Lung (tissue), 12 donors: ENCODE measurements around the gene KCND3. TPM values are rescaled to one million over a fixed set of nuclear protein-coding genes. Genes with fewer than 3 reads are reported as not detected.

Experiments used
- ATAC-seq: fragments of 200-7000 bp; cut with Tn5 transposase; one replicate; pipeline ENCODE4 v1.9.1; 2020; ENCODE audit warnings: moderate number of reproducible peaks; ENCODE audit not compliant: insufficient read depth, low FRiP score
- DNase-seq, 3 donors: peaks; one replicate each; pipeline ENCODE4 v3.0.0-alpha.2; 2013 to 2017
- H3K27ac ChIP-seq, 2 donors: one replicate each; pipeline ENCODE4 v1.5.1; 2013; ENCODE audit warnings: mild to moderate bottlenecking in 2 of 2, moderate library complexity in 2 of 2, control low read depth in 1 of 2, inconsistent platforms in 1 of 2, low read depth in 1 of 2, low read length in 1 of 2
- H3K27me3 ChIP-seq, 3 donors: one replicate each; pipeline ENCODE4 v1.5.1; 2013; ENCODE audit warnings: low read length in 2 of 3; ENCODE audit not compliant: control insufficient read depth in 3 of 3, insufficient read depth in 3 of 3
- H3K36me3 ChIP-seq, 4 donors: one replicate each; pipeline ENCODE4 v1.5.1; 2013; ENCODE audit warnings: low read length in 4 of 4, mild to moderate bottlenecking in 1 of 4, moderate library complexity in 1 of 4; ENCODE audit not compliant: control insufficient read depth in 4 of 4, insufficient read depth in 4 of 4
- H3K4me1 ChIP-seq, 5 donors: one replicate each; pipeline ENCODE4 v1.5.1; 2013; ENCODE audit warnings: low read length in 5 of 5, mild to moderate bottlenecking in 2 of 5, moderate library complexity in 1 of 5; ENCODE audit not compliant: control insufficient read depth in 5 of 5, insufficient read depth in 5 of 5
- H3K4me3 ChIP-seq: one replicate; pipeline ENCODE4 v1.5.1; 2013; ENCODE audit warnings: mild to moderate bottlenecking, control low read depth, moderate library complexity
- H3K9ac ChIP-seq, 2 donors: one replicate each; pipeline ENCODE4 v1.5.1; 2013; ENCODE audit warnings: low read length in 2 of 2, control low read depth in 1 of 2; ENCODE audit not compliant: insufficient read depth in 1 of 2
- H3K9me3 ChIP-seq, 4 donors: one replicate each; pipeline ENCODE4 v1.5.1; 2013; ENCODE audit warnings: low read length in 3 of 4, mild to moderate bottlenecking in 1 of 4, moderate library complexity in 1 of 4; ENCODE audit not compliant: control insufficient read depth in 4 of 4, insufficient read depth in 3 of 4
- WGBS, 2 donors: extraction: QIAGEN DNeasy Blood & Tissue Kit; methylation state at CpG; one replicate each; pipeline ENCODE4 v1.1.7; 2013; 5-methylcytosine and 5-hydroxymethylcytosine counted together
- polyA plus RNA-seq, 2 donors: library from polyadenylated mRNA; stranded (reverse); fragments of 200-250 nt; gene quantifications; one replicate each; pipeline ENCODE4 v1.2.1, GENCODE V29; 2013
- total RNA-seq, 2 donors: library from RNA; depleted of rRNA in 1 of 2; stranded (reverse); fragments of >200 nt in 1 of 2; gene quantifications; one replicate each; pipeline ENCODE4 v1.2.1, GENCODE V29; 2014 to 2021
- TF ChIP-seq, protein P1 (sequence below): IDR thresholded peaks from 2 replicates; pipeline ENCODE4 v1.5.1; 2012; ENCODE audit warnings: mild to moderate bottlenecking; ENCODE audit errors: control extremely low read depth, extremely low read depth
- donor health status: control.
- donor health status: control.
- donor health status: Bipolar disorder and iron deficiency.
- donor health status: healthy.
- donor health status: DM: yes; HTN: yes; CAD: no.

The KCND3 gene
- total and polyA plus RNA-seq, 4 donors, result 1.3 to 12.1 (median 4.9) TPM

DNA sequence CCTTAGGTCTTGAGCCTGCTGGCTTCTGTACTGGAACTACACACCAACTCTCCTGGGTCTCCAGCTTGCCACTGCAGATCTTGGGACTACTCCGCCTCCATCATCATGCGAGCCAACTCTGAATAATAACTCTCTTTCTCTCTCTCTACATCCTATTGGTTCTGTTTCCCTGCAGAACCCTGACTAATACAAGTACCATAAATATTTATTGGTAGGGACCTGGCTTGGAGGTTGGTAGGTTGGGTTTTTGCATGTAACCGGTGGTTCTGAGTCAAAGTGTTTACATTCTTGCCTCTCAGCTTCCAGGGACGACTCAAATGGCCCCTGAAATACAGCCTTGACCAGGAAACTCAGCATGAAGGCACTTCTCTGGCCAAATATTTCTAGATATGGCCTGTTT lies 110.4 kb downstream of the KCND3 start:
- ATAC-seq, result no peak

DNA sequence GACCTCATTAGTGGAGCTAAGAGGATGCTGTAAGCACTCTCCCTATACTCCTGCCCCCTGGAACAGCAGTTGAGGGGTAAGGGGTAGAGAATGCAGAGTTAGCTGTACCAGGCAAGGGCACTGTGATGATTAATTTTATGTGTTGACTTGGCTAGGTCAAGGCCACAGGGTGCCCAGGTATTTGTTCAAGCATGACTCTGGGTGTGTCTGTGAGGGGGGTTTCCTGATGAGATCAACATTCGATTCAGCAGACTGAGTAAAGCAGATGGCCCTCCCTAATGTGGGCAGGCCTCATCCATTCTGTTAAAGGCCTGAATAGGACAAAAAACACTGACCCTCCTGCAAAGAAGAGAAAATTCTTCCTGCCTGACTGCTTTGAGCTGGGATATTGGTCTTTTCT lies 110.8 kb downstream of the KCND3 start:
- Histone ChIP-seq H3K4me3 (no peak overlapping the region), H3K4me1 (peaks cover 5 to 37% (median 15%) of the 10 kb centered on the region in 5 donors), H3K9ac (no peak overlapping the region), H3K36me3 (no peaks in the 10 kb centered on the region), H3K27me3 (peaks cover 0 to 11% (median 5%) of the 10 kb centered on the region in 3 donors), H3K9me3 (no peaks in the 10 kb centered on the region), H3K27ac (no peak overlapping the region)
- TF ChIP-seq, protein P1, sequence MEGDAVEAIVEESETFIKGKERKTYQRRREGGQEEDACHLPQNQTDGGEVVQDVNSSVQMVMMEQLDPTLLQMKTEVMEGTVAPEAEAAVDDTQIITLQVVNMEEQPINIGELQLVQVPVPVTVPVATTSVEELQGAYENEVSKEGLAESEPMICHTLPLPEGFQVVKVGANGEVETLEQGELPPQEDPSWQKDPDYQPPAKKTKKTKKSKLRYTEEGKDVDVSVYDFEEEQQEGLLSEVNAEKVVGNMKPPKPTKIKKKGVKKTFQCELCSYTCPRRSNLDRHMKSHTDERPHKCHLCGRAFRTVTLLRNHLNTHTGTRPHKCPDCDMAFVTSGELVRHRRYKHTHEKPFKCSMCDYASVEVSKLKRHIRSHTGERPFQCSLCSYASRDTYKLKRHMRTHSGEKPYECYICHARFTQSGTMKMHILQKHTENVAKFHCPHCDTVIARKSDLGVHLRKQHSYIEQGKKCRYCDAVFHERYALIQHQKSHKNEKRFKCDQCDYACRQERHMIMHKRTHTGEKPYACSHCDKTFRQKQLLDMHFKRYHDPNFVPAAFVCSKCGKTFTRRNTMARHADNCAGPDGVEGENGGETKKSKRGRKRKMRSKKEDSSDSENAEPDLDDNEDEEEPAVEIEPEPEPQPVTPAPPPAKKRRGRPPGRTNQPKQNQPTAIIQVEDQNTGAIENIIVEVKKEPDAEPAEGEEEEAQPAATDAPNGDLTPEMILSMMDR, result no peak
- no peak for ATAC-seq
- WGBS, 2 donors, result 55 to 58% methylated on average over 1 of the region's 1 CpG
- no peak for DNase-seq

More for the DNA sequence above, 110.4 kb downstream of the KCND3 start:
- no peak for DNase-seq
- Histone ChIP-seq H3K9me3 (no peaks in the 10 kb centered on the region), H3K9ac (no peak overlapping the region), H3K4me3 (no peak overlapping the region), H3K36me3 (no peaks in the 10 kb centered on the region), H3K4me1 (peaks cover 5 to 37% (median 15%) of the 10 kb centered on the region in 5 donors), H3K27ac (no peak overlapping the region), H3K27me3 (peaks cover 0 to 11% (median 5%) of the 10 kb centered on the region in 3 donors)
- TF ChIP-seq, protein P1, result no peak
- WGBS, 2 donors, result 67 to 73% methylated on average over 4 of the region's 4 CpGs

DNA sequence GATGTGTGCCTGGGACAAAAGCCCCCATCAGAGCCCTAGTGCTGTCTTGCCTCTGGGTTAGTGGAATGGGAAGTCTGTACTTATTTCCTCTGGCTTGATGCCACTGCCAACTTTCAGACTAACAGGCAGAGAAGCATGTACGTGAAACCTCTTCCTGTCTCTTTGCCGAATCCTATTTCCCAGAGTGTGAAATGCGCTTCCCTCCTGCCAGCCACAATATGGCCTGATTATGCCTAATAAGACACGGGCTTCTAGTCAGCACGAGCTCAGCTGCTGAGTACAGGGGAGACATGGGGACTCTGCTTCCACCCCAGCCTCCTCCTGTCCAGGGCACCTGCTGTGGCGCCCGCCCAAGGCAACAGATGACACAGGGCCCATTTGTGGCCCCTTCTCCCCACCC lies 111.4 kb downstream of the KCND3 start:
- TF ChIP-seq, protein P1, result no peak
- H3K4me3 ChIP-seq, result no peak overlapping the region
- H3K27ac ChIP-seq, result no peak overlapping the region
- H3K9ac ChIP-seq, result no peak overlapping the region
- no peaks in the 10 kb centered on the region for H3K9me3 ChIP-seq
- no peaks in the 10 kb centered on the region for H3K36me3 ChIP-seq
- DNase-seq (no peak), ATAC-seq (no peak)
- peaks cover 5 to 37% (median 15%) of the 10 kb centered on the region in 5 donors for H3K4me1 ChIP-seq
- WGBS, 2 donors, result 70 to 79% methylated on average over 7 of the region's 7 CpGs
- peaks cover 0 to 13% (median 7%) of the 10 kb centered on the region in 3 donors for H3K27me3 ChIP-seq

DNA sequence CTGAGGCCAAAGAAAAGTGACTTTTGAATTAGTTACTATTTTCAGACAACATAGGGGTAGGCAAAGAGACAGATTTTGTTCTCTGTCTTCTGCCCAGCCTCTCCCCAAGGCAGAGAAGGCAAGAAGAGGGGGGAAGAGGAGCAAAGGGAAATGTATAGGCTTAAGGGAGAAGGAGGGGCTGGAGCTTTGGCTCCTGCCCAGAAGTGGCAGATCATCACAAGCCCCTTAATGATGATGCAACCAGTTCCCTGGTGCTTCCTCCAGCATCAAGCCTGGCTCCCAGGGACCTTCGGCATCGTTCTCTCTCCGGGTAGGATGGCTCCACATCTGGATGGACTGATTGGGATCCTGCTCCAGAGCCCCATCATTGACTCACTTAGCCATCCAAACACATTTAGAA lies 112.8 kb downstream of the KCND3 start:
- WGBS, 2 donors, result 59 to 73% methylated on average over 3 of the region's 3 CpGs
- DNase-seq, result peak; percentile 88 to 95 (median 90)

More for the DNA sequence above, 112.8 kb downstream of the KCND3 start:
- H3K27me3 ChIP-seq, result peaks cover 0 to 17% (median 6%) of the 10 kb centered on the region in 3 donors
- ATAC-seq, result no peak
- H3K9me3 ChIP-seq, result no peaks in the 10 kb centered on the region
- no peak overlapping the region for H3K9ac ChIP-seq
- H3K4me3 ChIP-seq, result no peak overlapping the region
- peaks cover 5 to 34% (median 15%) of the 10 kb centered on the region in 5 donors for H3K4me1 ChIP-seq
- TF ChIP-seq, protein P1, result no peak
- no peak overlapping the region for H3K27ac ChIP-seq
- no peaks in the 10 kb centered on the region for H3K36me3 ChIP-seq
